ENCODE data around the gene DPYSL4.
"Not testable (repeated sequence)": the region's sequence is repeated elsewhere in the genome, so short reads cannot be mapped to it uniquely, and the experiment has no call there.

Gene DPYSL4

DNA sequence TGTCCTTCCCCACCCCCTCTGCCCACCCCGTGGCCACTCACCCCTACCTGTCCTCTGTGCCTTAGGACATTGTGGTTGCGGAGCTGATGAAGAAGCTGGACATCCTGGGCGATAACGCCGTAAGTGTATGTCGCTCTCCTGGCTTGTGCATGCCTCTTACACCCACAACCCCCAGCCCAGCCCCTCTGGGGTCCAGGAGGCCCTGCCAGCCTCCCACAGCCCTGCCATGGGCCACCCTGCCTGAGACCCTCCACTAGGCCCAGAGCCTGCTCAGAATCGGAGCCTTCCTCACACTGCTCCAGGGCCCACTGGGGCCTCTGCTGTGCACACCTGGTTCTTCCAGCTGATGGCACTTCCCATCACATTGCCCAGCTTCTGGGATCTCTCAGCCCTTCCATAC is 36.8 kb upstream of the DPYSL4 start:
- no peak for DNase-seq (ENCODE audit: low read depth)

DNA sequence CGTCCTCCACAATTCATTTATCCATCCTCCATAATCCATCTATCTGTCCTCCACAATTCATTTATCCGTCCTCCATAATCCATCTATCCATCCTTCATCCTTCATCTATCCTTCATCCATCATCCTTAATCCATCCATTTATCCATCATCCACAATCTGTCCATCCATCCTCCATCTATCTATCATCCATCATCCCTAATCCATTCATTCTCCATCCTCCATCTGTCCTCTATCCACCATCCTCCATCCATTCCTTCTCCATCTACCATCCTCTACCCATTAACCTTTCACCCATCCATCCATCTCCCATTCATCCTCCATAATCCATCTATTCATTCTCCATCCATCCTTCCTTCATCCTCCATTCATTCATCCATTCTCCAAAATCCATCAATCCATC is 36.0 kb upstream of the DPYSL4 start:
- DNase-seq (ENCODE audit: low read depth), result no peak

DNA sequence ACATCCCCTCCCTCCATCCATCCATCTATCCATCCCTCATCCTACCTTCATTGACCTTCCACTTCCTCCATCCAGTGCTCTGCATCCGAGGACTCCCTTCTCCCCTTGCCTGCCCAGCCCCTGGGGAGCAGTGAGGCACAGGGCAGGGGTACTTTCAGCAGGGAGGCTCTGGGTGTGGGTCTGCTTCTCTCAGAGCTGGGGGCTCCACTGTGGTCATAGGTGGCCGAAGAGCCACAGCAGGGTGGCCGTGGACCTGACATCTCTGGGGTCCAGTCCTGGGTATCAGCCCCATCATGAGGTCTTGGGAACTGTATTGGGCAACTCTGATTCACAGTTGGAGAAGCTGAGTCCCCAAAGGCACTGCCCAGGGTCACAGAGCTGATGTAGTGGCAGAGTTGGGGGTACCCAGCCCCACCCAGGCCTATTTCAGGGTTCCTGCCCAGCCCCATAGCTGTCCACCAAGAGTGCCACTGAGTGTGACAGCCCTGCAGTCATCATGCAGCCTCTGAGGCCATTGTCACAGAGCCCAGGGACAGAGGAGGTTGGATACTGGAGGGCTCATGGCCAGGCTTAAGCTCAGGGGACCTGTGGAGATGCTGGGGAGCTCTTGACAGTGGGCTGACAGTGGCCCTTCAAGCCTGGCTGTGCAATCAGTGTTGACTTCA is 35.3 kb upstream of the DPYSL4 start:
- no peak for DNase-seq (ENCODE audit: low read depth)

DNA sequence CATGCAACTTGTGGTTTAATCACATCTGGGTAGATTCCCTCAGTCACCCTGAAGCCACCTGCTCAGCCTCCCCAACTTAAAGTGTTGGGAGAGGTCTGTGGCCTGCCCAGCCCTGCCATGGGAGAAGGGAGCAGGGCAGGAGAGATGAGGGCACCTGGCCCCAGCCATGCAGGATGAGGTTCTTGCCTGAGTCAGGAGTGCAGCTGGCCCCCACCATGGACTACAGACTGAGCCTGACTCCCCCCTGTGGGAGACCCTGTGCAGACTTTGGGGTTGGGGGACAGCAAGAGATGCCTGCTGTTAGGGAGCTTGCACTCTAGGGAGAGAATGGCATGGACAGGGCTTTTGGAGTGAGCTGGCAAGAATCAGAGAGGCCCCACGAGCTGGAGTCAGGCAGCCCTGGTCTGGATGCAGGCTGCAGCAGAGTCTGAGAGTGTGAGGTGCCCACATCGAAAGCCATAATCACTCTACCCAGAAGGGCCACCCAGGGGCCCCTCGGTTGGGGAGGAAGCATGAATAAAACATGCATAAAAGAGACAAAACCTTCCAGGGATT is 34.7 kb upstream of the DPYSL4 start:
- no peak for DNase-seq (ENCODE audit: low read depth)

DNA sequence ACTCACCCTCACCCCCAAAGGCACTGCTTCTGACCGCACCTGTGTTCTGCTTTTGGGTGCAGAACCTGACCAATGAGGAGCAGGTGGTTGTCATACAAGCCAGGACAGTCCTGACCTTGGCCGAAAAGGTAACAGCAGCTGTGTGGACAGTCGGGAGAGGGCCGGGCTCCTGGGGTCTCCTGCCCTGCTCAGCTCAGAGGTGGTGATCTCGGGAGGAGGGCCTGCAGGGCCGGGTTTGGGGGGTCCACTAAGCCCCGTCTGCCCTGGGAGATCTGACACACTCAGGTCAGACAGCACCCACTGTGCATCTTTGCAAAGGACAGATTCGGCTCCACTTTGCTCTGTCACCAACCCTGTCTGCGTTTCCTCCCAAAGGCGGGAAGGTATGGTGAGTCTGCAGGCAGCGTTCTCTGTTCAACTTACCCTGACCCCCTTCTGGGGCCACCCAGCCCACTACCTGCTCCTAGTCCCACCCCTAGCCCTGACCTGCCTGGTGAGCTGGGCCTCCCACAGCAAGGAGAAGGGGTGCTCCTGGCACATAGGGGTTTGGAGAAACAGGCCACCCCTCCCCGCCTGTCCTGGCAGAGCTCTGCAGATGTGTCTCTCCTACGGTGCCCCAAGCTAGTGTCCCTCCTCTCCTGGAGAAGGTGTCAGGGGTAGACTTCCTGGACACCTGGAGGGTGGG is 33.7 kb upstream of the DPYSL4 start:
- no peak for DNase-seq (ENCODE audit: low read depth)

DNA sequence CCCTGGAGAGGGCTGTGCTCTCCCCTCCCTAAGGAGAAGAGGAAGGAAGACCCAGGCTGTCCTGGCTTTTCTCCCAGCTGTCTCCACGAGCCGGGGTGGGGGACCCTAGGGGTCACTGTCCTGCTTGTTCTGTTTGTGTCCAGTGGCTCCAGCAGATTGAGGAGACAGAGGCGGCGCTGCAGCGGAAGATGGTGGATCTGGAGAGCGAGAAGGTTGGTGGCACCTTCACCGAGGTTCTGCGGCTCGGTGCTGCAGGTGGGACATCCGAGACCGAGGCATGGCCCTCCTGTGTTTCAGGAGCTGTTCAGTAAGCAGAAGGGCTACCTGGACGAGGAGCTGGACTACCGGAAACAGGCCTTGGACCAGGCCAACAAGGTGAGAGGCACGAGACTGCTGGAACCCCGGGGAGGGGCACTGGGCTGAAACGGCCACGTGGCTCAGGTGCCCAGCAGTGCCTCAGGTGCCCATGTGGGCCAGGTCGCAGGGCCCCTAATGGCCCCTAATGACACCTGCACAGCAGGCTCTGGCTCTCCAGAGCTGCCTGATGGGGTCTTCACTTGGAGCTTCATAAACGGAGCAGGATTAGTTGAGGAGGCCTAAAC is 33.0 kb upstream of the DPYSL4 start:
- no peak for DNase-seq (ENCODE audit: low read depth)

DNA sequence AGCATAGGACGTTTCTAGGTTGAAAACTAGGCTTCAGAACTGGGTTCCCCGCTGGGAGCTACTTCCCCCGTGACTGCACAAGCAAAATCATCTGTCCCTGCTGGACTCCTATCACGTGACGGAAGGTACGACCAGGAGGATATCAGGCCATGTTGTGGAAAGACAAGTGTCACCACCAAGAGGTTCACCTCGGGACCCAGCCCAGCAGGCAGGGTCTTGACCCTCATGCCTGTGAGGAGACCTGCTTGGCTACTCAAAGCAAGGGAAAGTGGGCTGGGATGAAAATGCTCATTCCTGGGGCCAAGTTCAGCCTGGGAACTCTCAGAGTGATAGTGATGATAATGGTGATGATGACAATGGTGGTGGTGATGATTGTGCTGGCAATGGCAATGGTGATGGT is 32.3 kb upstream of the DPYSL4 start:
- no peak for DNase-seq (ENCODE audit: low read depth)

DNA sequence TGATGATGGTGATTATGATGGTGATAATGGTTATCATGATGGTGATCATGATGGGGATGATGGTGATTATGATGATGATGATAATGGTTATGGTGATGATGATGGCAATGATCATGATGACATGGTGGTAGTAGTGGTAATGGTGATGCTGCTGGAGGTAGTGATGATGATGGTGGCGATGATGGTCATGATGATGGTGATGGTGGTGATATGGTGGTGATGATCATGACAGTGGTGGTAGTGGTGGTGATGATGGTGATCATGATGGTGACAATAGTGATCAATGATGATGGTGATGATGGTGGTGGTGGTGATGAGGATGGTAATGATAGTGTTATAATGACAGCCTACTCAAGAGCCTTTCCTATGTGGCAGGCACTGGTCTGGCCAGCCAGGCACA is 31.8 kb upstream of the DPYSL4 start:
- DNase-seq (ENCODE audit: low read depth), result no peak

DNA sequence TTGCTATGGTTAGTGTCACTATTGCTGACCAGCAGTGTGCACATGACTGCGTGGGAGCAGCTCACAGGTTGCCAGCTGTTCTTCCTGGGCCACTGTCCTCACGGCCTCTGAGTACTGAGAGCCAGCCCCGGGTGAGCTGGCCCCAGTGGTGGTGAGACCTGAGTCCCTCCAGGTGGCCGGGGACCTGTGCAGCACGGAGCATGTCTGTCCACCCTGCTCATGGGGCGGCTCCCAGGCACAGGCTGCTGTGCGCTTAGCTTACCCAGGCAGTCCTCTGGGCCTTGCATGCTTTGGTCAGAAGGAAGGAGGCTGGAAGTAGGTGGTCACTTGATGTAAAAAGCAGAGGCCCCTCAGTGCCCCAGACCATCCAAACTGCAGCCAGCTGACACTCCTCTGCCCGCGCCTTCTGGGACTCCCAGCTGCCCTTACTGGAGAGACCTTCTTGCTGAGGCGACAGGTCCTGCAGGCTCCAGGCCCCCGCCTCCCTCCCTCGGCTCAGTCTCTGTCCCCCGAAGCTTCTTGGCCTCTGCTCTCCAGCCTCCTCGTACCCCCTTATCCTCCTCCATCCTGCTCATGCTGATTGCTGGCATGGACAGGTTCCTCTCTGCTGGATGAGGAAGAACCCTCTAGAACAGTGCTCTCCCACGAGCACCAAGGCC is 30.9 kb upstream of the DPYSL4 start:
- DNase-seq (ENCODE audit: low read depth), result no peak

DNA sequence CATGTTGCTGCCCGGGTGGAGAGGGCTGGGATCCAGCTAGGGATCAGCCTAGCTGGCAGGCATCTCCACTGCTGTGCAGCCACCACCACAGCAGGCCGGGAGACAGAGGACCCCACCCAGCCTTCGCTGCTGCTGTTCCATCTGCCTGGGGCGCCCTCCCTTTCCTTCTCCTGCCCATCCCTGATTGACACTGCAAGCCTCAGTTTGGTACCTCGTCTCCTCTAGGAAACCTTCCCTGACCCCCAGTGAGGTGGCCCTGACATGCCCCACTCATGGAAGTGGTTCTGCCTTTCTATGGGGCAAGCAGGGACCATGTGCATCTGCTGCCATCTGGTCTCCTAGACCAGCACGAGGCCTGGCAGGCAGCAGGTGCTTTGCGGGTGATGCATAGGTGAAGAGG is 30.4 kb upstream of the DPYSL4 start:
- DNase-seq (ENCODE audit: low read depth), result no peak

DNA sequence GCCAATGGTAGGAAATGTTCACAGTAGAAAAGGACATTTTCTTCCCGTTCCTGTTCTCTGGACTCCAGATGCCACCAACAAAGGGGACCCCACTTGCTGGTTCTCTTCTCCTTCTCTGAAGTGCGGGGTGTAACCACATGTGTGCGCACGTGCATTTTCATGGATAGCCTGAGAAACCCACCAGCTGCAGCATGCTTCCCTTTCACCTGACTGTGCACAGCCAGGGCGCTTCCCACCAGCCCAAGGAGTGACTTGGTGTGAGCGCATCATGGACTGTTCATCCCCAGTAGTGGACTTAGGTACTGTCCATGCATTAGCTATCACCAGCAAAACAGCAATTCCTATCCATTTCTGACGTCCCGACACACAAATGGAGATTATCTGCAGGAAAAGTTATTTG is 29.6 kb upstream of the DPYSL4 start:
- no peak for DNase-seq (ENCODE audit: low read depth)

DNA sequence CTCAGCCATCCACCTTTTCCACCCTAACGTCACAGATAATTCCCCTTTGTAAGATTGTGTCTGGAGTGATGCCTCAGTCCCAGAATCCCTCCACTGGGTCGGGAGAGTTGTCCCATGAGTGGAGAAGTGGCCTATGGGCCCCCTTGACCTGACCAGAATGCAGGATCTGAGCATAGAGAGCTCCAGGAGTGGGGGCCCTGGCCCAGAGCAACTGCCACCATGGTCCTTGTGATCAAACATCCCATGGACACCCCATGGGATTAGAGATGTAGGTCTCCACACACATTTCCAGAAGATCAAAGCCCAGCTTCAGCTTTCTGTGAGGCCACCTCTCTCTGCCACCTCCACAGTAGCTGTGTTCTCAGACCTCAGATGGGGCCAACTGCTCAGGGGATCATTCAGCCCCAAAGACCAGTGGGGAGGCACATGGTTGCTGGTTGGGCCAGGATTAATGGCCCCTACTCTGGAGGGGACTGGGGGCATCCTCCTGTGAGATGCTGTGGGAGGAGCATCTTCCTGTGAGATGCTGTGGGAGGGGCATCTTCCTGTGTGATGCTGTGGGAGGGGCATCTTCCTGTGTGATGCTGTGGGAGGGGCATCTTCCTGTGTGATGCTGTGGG is 28.5 kb upstream of the DPYSL4 start:
- no peak for DNase-seq (ENCODE audit: low read depth)

DNA sequence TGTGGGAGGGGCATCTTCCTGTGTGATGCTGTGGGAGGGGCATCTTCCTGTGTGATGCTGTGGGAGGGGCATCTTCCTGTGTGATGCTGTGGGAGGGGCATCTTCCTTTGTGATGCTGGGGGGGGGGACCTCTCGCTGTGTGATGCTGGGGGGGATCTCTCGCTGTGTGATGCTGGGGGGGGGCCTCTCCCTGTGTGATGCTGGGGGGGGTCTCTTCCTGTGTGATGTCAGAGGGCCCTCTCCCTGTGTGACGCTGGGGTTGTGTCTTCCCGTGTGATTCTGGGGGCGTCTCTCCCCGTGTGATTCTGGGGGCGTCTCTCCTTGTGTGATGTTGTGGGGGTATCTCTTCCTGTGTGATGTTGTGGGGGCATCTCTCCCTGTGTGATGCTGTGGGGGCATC is 27.9 kb upstream of the DPYSL4 start:
- no peak for DNase-seq (ENCODE audit: low read depth)

DNA sequence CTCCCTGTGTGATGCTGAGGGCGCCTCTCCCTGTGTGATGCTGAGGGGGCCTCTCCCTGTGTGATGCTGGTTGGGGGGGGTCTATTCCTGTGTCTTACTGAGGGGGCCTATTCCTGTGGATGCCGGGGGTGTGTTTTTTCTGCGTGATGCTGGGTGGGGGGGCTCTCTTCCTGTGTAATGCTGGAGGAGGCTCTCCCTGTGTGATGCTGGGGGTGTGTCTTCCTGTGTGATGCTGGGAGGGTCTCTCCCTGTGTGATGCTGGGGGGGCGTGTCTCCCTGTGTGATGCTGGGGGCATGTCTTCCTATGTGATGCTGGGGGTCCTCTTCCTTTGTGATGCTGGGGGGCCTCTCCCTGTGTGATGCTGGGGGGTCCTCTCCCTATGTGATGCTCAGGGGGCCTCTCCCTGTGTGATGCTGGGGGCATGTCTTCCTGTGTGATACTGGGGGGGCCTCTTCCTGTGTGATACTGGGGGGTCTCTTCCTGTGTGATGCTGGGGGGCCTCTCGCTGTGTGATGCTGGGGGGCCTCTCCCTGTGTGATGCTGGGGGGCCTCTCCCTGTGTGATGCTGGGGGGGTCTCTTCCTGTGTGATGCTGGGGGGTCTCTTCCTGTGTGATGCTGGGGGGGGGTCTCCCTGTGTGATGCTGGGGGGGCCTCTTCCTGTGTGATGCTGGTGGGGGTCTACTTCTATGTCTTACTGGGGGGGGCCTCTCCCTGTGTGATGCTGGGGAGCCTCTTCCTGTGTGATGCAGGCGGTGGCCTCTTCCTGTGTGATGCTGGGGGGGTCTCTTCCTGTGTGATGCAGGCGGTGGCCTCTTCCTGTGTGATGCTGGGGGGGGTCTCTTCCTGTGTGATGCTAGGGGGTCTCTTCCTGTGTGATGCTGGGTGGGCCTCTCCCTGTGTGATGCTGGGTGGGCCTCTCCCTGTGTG is 27.2 kb upstream of the DPYSL4 start:
- DNase-seq (ENCODE audit: low read depth), result not testable (repeated sequence)

DNA sequence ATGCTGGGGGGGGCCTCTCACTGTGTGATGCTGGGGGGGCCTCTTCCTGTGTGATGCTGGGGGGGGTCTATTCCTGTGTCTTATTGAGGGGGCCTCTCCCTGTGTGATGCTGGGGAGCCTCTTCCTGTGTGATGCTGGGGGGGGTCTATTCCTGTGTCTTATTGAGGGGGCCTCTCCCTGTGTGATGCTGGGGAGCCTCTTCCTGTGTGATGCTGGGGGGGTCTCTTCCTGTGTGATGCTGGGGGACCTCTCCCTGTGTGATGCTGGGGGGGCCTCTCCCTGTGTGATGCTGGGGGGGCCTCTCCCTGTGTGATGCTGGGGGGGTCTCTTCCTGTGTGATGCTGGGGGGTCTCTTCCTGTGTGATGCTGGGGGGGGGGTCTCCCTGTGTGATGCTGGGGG is 26.5 kb upstream of the DPYSL4 start:
- DNase-seq (ENCODE audit: low read depth), result not testable (repeated sequence)

DNA sequence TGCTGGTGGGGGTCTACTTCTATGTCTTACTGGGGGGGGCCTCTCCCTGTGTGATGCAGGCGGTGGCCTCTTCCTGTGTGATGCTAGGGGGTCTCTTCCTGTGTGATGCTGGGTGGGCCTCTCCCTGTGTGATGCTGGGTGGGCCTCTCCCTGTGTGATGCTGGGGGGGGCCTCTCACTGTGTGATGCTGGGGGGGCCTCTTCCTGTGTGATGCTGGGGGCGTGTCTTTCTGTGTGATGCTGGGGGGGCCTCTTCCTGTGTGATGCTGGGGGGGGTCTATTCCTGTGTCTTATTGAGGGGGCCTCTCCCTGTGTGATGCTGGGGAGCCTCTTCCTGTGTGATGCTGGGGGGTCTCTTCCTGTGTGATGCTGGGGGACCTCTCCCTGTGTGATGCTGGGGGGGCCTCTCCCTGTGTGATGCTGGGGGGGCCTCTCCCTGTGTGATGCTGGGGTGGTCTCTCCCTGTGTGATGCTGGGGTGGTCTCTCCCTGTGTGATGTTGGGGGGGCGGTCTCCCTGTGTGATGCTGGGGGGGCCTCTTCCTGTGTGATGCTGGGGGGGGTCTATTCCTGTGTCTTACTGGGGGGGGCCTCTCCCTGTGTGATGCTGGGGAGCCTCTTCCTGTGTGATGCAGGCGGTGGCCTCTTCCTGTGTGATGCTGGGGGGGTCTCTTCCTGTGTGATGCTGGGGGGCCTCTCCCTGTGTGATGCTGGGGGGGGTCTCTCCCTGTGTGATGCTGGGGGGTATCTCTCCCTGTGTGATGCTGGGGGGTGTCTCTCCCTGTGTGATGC is 25.7 kb upstream of the DPYSL4 start:
- DNase-seq (ENCODE audit: low read depth), result not testable (repeated sequence)

DNA sequence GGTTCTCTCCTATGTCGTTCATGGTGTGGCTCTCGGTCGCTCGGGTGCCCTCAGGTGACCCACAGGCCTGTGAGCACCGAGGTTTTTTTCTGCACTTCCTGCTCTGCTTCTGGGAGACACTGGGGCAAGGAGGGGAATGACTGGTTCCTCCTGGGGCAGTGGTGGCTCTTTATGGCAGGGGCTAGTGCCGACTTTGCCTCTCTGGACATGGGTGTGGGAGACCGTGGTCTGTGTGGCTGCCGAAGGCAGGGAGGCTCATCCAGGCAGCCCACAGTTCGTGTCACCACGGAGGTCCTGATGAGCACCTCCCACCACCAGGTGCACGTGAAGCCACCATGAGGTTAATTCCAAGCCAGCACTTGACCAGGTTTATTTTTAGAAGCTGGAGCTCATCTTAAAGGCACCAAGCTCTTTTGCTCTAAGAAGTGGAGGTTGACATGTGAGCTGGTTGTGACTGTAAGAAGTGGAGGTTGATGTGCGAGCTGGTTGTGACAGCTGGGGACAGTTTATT is 24.7 kb upstream of the DPYSL4 start:
- no peak for DNase-seq (ENCODE audit: low read depth)

DNA sequence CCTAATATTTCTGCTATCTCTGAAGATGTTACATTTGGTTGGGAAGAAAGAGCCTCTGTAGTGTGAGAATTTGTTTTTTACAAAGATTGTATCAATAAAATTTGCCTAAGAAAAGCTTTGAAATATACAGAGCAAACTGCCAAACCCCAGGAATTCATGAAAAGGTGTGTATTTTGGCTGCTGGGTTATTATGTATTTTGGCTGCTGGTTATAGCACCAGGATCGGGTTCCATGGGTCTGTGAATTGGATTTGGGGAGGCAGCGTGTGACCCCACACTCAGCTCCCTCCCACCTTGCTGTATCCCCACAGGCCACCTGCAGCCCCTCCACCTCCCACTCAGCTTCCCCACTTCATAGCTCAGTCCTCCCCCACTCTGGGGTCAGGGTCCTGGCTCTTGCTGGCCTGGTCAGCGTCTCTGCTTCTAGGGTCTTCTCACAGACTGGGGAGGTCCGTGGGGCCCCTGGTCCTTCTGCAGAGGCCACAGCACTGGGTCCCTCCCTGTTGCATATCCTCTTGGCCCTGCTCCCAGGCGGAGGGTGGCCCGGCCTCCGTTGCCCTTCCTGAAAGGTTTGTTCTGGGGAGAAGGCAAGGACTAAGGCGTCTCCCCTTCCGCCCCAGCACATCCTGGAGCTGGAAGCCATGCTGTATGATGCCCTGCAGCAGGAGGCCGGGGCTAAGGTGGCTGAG is 24.0 kb upstream of the DPYSL4 start:
- DNase-seq (ENCODE audit: low read depth), result no peak

DNA sequence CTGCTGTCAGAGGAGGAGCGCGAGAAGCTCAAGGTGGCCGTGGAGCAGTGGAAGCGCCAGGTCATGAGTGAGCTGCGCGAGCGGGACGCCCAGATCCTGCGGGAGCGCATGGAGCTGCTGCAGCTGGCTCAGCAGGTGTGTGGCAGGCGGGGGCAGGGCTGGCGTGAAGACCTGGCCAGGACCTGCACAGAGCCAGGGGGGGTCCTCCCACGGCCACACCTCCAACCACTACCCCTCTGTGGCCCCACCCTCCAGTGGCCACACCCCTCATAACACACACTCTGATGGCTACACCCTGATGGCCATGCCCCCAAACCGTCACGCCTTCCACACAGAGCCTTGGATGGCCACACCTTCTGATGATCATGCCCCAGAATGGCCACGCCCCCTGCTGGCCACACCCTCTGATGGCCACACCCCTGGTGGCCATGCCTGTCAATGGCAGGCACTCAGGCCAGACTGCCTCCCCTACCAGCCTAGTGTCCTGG is 23.4 kb upstream of the DPYSL4 start:
- no peak for DNase-seq (ENCODE audit: low read depth)

All from activated T-helper 9 cell treated with anti-CD3 and anti-CD28 coated beads, Interleukin-2, amount 50 U/mL, for 16 hours (primary cell).